Activated T-helper 1 cell treated with Interleukin-2 at 50 U/mL for 16 hours (primary cell): ENCODE results near the gene OOSP2.
"Not testable (repeated sequence)": the region's sequence is repeated elsewhere in the genome, so short reads cannot be mapped to it uniquely, and the experiment has no call there.

Source experiments
- DNase-seq: peaks from one replicate; pipeline ENCODE4 v3.0.0-alpha.2; 2020; ENCODE audit warnings: low read depth

OOSP2 gene

GRCh38 chr11:60040109-60040508 lies at the start of gene OOSP2:
Gene OOSP2 (plus strand): TSS chr11:60040409. CDS start chr11:60040460, 51 bp downstream.
- no peak for DNase-seq

- DNase-seq, result no peak
Measured at GRCh38 chr11:59990421-59990820, 49.8 kb upstream of the OOSP2 start.

- no peak for DNase-seq
Measured at GRCh38 chr11:59992425-59992824, 47.8 kb upstream of the OOSP2 start.

GRCh38 chr11:59997800-59998199 lies 42.4 kb upstream of the OOSP2 start:
- no peak for DNase-seq

- no peak for DNase-seq
Measured at GRCh38 chr11:59999691-60000090, 40.5 kb upstream of the OOSP2 start.

- no peak for DNase-seq
Measured at GRCh38 chr11:60003729-60004128, 36.5 kb upstream of the OOSP2 start.

- no peak for DNase-seq
Measured at GRCh38 chr11:60005360-60005759, 34.8 kb upstream of the OOSP2 start.

GRCh38 chr11:60016881-60017280 lies 23.3 kb upstream of the OOSP2 start, which contains the start of gene OOSP4B:
Gene OOSP4B (plus strand): TSS chr11:60017181.
- no peak for DNase-seq

GRCh38 chr11:60018058-60018457 lies 22.2 kb upstream of the OOSP2 start:
- no peak for DNase-seq

- not testable (repeated sequence) for DNase-seq
Measured at GRCh38 chr11:60020376-60020775, 19.8 kb upstream of the OOSP2 start.

- DNase-seq, result no peak
Measured at GRCh38 chr11:60029015-60029632, 11.1 kb upstream of the OOSP2 start.

- not testable (repeated sequence) for DNase-seq
Measured at GRCh38 chr11:60050422-60050821, 10.2 kb downstream of the OOSP2 start.

GRCh38 chr11:60050839-60051238 lies 10.6 kb downstream of the OOSP2 start:
- DNase-seq, result not testable (repeated sequence)

- no peak for DNase-seq
Measured at GRCh38 chr11:60056349-60056969, 16.2 kb downstream of the OOSP2 start, which contains the start of gene MS4A3. Gene MS4A3 (plus strand): TSS chr11:60056665. CDS start chr11:60061161, 4,496 bp downstream.

GRCh38 chr11:60059052-60059451 lies 18.8 kb downstream of the OOSP2 start:
- DNase-seq, result no peak

- DNase-seq, result no peak
Measured at GRCh38 chr11:60059521-60060240, 19.5 kb downstream of the OOSP2 start.

GRCh38 chr11:60064111-60064510 lies 23.9 kb downstream of the OOSP2 start:
- DNase-seq, result no peak

- no peak for DNase-seq
Measured at GRCh38 chr11:60065801-60066200, 25.6 kb downstream of the OOSP2 start.

- DNase-seq, result no peak
Measured at GRCh38 chr11:60069450-60069849, 29.2 kb downstream of the OOSP2 start.

- not testable (repeated sequence) for DNase-seq
Measured at GRCh38 chr11:60071644-60072043, 31.4 kb downstream of the OOSP2 start.

GRCh38 chr11:60077216-60077817 lies 37.1 kb downstream of the OOSP2 start:
- no peak for DNase-seq

GRCh38 chr11:60077981-60078380 lies 37.8 kb downstream of the OOSP2 start:
- DNase-seq, result no peak

- no peak for DNase-seq
Measured at GRCh38 chr11:60078745-60079144, 38.5 kb downstream of the OOSP2 start.
